Stimulated activated naive CD8-positive, alpha-beta T cell treated with anti-CD3 and anti-CD28 coated beads, Interleukin-15, amount 100 ng/mL, for 72 hours (primary cell): ENCODE data around the gene METTL24.
A peak's percentile ranks its signal among the peaks of the same experiment; 100 is the strongest.

Experiments used
- ATAC-seq: fragments of 150-1000 bp; cut with Tn5 transposase; 2 replicates; pipeline ENCODE4 v1.10.0; 2021; ENCODE audit warnings: mild to moderate bottlenecking, moderate library complexity
- DNase-seq, 2 donors: peaks; one replicate each; pipeline ENCODE4 v3.0.0; 2021 to 2022
- H3K27ac Mint-ChIP-seq, 2 donors: one replicate each; pipeline ENCODE4 v1.8.0; 2022; ENCODE audit warnings: mild to moderate bottlenecking in 2 of 2, mixed read lengths in 2 of 2, moderate library complexity in 2 of 2
- H3K27me3 Mint-ChIP-seq: one replicate; pipeline ENCODE4 v1.8.0; 2022; ENCODE audit warnings: mixed read lengths
- H3K4me1 Mint-ChIP-seq: one replicate; pipeline ENCODE4 v1.8.0; 2022; ENCODE audit warnings: mild to moderate bottlenecking, mixed read lengths
- H3K4me3 Mint-ChIP-seq, 2 donors: one replicate each; pipeline ENCODE4 v1.8.0; 2022; ENCODE audit warnings: mild to moderate bottlenecking in 2 of 2, mixed read lengths in 2 of 2, moderate library complexity in 1 of 2
- H3K9me3 Mint-ChIP-seq, 2 donors: one replicate each; pipeline ENCODE4 v1.8.0; 2022; ENCODE audit warnings: mixed read lengths in 2 of 2

The METTL24 gene, protein sequence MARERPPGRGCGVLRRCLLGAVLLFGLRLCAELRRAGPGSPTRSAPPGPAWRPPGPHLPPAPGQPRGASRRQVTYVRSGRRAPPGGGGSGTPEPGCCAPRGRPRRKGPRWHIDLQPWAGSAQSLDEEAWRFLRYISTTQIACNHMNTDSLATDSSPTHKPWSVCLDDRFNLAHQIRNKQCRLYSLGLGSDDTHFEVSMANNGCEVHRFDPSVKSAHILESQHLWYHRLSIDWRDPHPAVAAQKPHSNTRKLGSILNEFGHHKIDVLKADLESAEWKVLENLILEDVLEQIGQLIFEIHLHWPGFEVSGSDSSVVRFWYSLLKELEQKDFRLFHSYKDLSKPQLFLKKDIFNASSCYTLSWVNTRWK

DNA sequence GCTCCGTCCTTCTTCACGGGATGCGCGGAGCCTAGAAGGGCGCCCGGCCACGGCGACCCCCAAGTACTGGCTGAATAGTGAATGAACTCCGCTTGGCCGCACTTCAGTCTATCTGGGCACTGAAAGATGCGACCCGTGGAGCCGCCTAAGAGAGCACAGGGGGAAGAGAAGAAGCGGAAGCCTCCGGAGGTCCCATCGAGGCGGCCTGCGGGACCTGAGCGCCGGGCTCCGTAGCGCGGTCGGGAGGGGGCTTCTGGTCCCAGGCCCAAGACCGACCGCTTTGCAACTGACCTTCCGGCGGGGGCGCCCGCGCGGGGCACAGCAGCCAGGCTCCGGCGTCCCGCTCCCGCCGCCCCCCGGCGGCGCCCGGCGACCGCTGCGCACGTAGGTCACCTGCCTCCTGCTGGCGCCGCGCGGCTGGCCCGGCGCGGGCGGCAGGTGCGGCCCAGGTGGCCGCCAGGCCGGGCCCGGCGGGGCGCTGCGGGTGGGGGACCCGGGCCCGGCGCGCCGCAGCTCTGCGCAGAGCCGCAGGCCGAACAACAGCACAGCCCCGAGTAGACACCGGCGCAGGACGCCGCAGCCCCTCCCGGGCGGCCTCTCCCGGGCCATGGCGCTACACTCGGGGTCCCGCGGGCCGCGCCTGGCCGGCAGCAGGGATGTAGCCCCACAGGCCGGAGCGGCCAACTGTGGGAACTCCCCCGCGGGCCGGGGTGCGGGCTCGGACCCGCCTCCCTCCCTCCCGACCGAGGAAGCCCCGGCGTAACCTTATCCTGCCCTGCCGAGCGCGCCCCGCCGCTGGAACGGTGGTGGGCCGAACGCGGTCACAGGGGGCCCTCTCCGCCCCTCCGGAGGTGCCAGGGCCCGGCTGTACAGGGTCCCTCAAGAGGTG is at the start of gene METTL24:
Gene METTL24 (minus strand): TSS at position 686 of the 889 bp plus-strand sequence. CDS start 77 bp downstream, at position 609.
- peaks cover 36% of the 10 kb centered on the region for H3K27me3 Mint-ChIP-seq
- H3K27ac Mint-ChIP-seq = peak within 1 kb of the TSS; percentile 83 to 89
- no peaks in the 10 kb centered on the region for H3K9me3 Mint-ChIP-seq
- H3K4me1 Mint-ChIP-seq = peaks cover 13% of the 10 kb centered on the region
- peak; percentile 40 to 41 for DNase-seq
- peak; percentile 80 for ATAC-seq
- peak within 1 kb of the TSS; percentile 90 to 91 for H3K4me3 Mint-ChIP-seq

DNA sequence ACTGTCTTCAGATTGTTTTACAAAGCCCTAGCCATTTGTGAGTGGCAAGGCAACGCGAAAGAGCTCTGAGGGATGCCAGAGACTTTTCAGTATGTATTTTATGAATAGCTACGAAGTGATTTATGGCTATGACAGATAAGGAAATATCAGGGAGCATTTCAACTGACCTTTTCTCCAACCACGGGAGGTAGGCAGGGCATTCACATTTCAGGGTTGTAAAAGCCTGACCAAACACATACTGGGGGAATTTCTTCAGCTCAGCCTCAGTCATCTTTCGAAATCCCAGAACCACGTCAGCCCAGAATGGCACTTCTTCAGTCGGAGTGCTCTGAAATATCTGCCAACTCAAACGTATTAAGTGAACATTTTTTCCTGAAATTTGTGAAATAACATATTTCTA is 46.5 kb upstream of the METTL24 start:
- Mint-ChIP-seq H3K4me1 (no peaks in the 10 kb centered on the region), H3K9me3 (no peaks in the 10 kb centered on the region), H3K27ac (no peak overlapping the region), H3K4me3 (no peak overlapping the region), H3K27me3 (no peaks in the 10 kb centered on the region)
- no peak for ATAC-seq
- no peak for DNase-seq

- Mint-ChIP-seq H3K4me3 (no peak overlapping the region), H3K4me1 (no peaks in the 10 kb centered on the region), H3K27me3 (no peaks in the 10 kb centered on the region), H3K9me3 (no peaks in the 10 kb centered on the region), H3K27ac (peak overlapping the region in 1 of 2 donors; percentile 3)
- no peak for ATAC-seq
- DNase-seq = no peak
These were observed 43.5 kb upstream of the METTL24 start for GRCh38 chr6:110401585-110402176.

- Mint-ChIP-seq H3K4me1 (no peaks in the 10 kb centered on the region), H3K27me3 (no peaks in the 10 kb centered on the region), H3K9me3 (no peaks in the 10 kb centered on the region), H3K4me3 (no peak overlapping the region), H3K27ac (no peak overlapping the region)
- ATAC-seq (peak; percentile 59), DNase-seq (no peak)
These were observed 42.1 kb upstream of the METTL24 start for GRCh38 chr6:110400208-110400607.

DNA sequence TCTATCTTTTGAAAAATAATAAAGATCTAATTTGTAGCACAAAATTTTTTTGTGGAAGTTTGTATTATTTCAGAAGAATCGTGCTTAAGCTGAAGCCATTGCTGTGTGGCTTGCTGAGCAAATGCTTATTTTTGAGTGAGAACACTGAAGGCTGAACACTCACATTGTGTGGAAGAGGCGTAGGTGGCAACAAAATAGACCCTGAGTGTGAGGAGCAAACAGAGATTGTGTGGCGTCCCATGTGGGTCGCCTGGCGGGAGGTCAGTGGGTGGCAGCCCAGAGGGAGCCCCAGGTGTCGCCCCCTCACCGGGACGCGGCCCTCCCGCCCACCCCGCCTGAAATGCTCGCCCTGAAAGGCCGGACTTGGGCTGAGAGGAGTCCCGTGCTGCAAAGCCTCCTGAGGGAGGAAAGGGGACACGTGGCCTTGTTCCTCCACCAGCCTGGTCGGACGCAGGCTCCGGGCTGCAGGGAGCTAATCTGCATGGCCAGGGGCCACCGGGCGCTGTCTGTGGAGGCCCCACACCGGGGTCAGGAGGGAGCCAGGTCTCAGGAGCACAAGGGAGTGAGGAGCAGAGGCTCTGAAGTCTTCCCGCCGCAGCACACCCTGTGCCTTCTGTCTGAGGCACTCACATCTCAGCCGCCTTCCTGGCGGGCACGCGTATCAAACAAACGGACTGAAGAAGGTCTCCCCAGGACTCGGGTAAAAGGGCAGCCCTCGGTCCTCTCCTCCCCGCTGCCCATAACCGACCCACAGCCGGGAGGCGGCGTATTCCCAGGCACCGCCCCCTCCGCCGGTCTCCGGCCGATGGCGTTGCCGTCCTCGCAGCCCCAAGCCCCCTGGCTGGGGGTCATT is 41.3 kb upstream of the METTL24 start:
- Mint-ChIP-seq H3K4me1 (no peaks in the 10 kb centered on the region), H3K4me3 (no peak overlapping the region), H3K9me3 (no peaks in the 10 kb centered on the region), H3K27me3 (no peaks in the 10 kb centered on the region), H3K27ac (peak overlapping the region in 1 of 2 donors; percentile 78)
- ATAC-seq (peak; percentile 7), DNase-seq (no peak)

GRCh38 chr6:110398778-110399177 is 40.6 kb upstream of the METTL24 start:
- H3K27me3 Mint-ChIP-seq = no peaks in the 10 kb centered on the region
- no peak for DNase-seq
- peak overlapping the region in 1 of 2 donors; percentile 78 for H3K27ac Mint-ChIP-seq
- no peaks in the 10 kb centered on the region for H3K4me1 Mint-ChIP-seq
- H3K4me3 Mint-ChIP-seq = no peak overlapping the region
- no peak for ATAC-seq
- H3K9me3 Mint-ChIP-seq = no peaks in the 10 kb centered on the region

GRCh38 chr6:110395221-110395620 is 37.1 kb upstream of the METTL24 start:
- Mint-ChIP-seq H3K9me3 (no peaks in the 10 kb centered on the region), H3K27ac (no peak overlapping the region), H3K27me3 (no peaks in the 10 kb centered on the region), H3K4me3 (no peak overlapping the region), H3K4me1 (peaks cover 10% of the 10 kb centered on the region)
- DNase-seq = no peak
- no peak for ATAC-seq

GRCh38 chr6:110394409-110394808 is 36.3 kb upstream of the METTL24 start:
- ATAC-seq (no peak), DNase-seq (no peak)
- H3K4me3 Mint-ChIP-seq = no peak overlapping the region
- peak overlapping the region in 1 of 2 donors; percentile 80 for H3K27ac Mint-ChIP-seq
- H3K27me3 Mint-ChIP-seq = no peaks in the 10 kb centered on the region
- H3K9me3 Mint-ChIP-seq = no peaks in the 10 kb centered on the region
- H3K4me1 Mint-ChIP-seq = peaks cover 19% of the 10 kb centered on the region

DNA sequence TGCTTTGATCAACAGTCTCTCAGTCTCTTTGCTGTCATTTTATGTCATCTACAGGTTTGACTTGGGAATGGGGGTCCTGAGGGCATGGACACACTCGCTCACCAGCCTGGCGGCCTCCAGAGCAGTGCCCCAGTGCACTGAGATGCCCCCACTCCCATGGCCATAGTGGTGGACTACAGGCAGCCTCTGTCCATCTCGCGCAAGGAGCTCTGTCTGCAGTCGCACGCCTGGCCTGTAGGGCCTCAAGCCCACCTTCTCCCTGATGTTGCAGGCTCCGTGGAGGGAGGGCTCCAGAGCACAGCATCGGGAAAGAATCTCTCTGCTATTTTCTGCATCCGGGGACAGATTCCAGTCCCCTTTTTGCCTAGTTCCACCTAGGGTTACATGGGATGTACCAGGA is 34.6 kb upstream of the METTL24 start:
- ATAC-seq (no peak), DNase-seq (no peak)
- Mint-ChIP-seq H3K27me3 (no peaks in the 10 kb centered on the region), H3K27ac (no peak overlapping the region), H3K4me3 (no peak overlapping the region), H3K9me3 (no peaks in the 10 kb centered on the region), H3K4me1 (peaks cover 30% of the 10 kb centered on the region)

DNA sequence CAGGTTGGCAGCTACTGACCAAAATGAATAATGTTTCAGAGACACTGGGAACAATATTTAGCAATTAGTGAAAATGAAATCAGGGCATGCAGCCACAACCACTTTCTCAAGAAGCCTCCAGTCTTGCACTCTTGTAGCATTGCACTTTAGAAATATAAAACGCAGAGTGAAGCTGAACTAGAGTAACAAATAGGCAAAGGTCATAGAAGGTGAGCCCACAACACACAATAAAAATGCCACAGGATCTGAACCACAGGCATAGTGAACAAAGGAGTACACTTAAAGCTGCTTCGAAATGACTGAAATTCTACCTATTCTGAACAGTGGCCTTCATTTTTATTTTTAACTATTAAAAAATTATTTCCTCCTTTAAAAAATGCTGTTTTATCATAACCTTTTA is 32.3 kb upstream of the METTL24 start:
- Mint-ChIP-seq H3K27me3 (no peaks in the 10 kb centered on the region), H3K9me3 (no peaks in the 10 kb centered on the region), H3K4me1 (peaks cover 30% of the 10 kb centered on the region), H3K27ac (peak overlapping the region in 1 of 2 donors; percentile 83), H3K4me3 (peak overlapping the region; percentile 20 to 54)
- DNase-seq = no peak
- ATAC-seq = peak; percentile 33

DNA sequence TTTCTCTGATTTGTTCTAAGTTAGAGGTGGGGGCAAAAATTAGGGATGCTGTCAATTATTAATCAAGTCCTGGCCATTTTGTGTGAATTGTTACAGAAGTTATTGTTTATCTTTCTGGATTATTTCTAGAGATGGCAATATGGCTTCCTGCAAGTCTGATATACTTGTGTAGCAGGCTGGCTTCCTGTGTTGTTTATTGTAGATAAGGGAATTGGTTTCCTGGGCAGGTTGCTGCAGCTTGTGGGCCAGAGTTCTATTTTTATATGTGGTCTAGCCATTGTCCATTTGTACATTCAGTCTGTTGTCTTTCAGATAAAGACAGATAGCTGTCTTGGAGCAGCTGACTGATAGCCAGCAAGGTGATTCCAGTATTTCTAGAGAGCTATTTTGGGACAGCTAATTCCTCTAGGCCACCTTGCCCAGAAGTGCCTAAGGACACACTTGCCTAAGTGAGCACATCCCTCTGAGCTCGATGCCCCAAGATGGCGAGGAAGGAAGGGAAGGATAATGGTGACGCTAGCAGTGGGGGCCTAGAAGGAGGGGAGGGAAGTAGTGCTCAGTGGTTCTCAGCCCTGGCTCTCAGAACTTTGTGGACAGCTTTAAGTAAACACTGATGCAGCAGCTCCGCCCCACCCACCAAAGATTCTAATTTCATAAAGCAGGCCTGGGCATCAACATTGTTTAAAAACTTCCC is 31.7 kb upstream of the METTL24 start:
- Mint-ChIP-seq H3K27ac (peak overlapping the region in 1 of 2 donors; percentile 83), H3K9me3 (no peaks in the 10 kb centered on the region), H3K4me3 (peak overlapping the region; percentile 11 to 64), H3K4me1 (peaks cover 30% of the 10 kb centered on the region), H3K27me3 (no peaks in the 10 kb centered on the region)
- ATAC-seq (no peak), DNase-seq (no peak)

DNA sequence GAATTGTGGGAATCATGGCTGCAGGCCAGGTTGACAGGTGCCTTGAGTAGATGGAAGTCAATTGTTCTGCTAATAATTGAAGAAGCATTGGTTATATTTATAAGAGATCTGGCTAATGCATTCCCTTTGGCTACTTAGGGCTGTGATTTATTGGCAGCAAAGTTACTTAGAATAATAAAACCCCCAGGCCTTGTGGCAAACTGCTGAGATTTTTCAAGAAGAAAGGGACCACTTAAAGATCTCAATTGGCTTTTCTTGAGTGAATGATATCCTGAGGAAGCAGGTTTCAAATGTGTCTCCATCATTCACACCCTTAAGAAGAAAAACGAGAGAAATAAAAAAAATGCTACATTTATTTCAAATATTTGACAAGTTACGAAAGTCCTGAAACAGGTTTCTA is 29.8 kb upstream of the METTL24 start:
- Mint-ChIP-seq H3K27ac (no peak overlapping the region), H3K4me3 (no peak overlapping the region), H3K9me3 (no peaks in the 10 kb centered on the region), H3K4me1 (peaks cover 30% of the 10 kb centered on the region), H3K27me3 (no peaks in the 10 kb centered on the region)
- ATAC-seq (no peak), DNase-seq (no peak)

GRCh38 chr6:110385458-110385863 is 27.3 kb upstream of the METTL24 start:
- no peak for DNase-seq
- ATAC-seq = no peak
- Mint-ChIP-seq H3K27me3 (no peaks in the 10 kb centered on the region), H3K9me3 (peaks cover 5 to 13% of the 10 kb centered on the region in 2 donors), H3K27ac (no peak overlapping the region), H3K4me1 (peaks cover 22% of the 10 kb centered on the region), H3K4me3 (no peak overlapping the region)

GRCh38 chr6:110378552-110378951 is 20.4 kb upstream of the METTL24 start:
- DNase-seq (no peak), ATAC-seq (no peak)
- H3K27ac Mint-ChIP-seq = no peak overlapping the region
- H3K4me3 Mint-ChIP-seq = no peak overlapping the region
- H3K27me3 Mint-ChIP-seq = no peaks in the 10 kb centered on the region
- H3K4me1 Mint-ChIP-seq = no peaks in the 10 kb centered on the region
- H3K9me3 Mint-ChIP-seq = peaks cover 5 to 14% of the 10 kb centered on the region in 2 donors
